Activated T-cell treated with anti-CD3 and anti-CD28 coated beads for 24 hours (primary cell): ENCODE data around the gene GMFB.

Experiments used
- DNase-seq: peaks from one replicate; pipeline ENCODE4 v3.0.0-alpha.2; 2020; ENCODE audit warnings: low read depth

GMFB gene

GRCh38 chr14:54490445-54491175 is 1.8 kb upstream of the GMFB start:
- no peak for DNase-seq

- DNase-seq = no peak
These were observed 1.1 kb upstream of the GMFB start for GRCh38 chr14:54489731-54490444.

GRCh38 chr14:54489318-54489683 is 521 bp upstream of the GMFB start:
- DNase-seq = no peak

- peak; percentile 17 for DNase-seq
These were observed 498 bp downstream of the GMFB start for GRCh38 chr14:54488318-54488645.

- DNase-seq = no peak
These were observed 1.0 kb downstream of the GMFB start for GRCh38 chr14:54487771-54488170.

- no peak for DNase-seq
These were observed 2.1 kb downstream of the GMFB start for GRCh38 chr14:54486685-54487084.

- DNase-seq = no peak
These were observed 4.9 kb downstream of the GMFB start for GRCh38 chr14:54483846-54484245.

- DNase-seq = no peak
These were observed 5.6 kb downstream of the GMFB start for GRCh38 chr14:54483073-54483745.

GRCh38 chr14:54481695-54482094 is 7.1 kb downstream of the GMFB start:
- no peak for DNase-seq

- DNase-seq = no peak
These were observed 7.8 kb downstream of the GMFB start for GRCh38 chr14:54480830-54481562.

- no peak for DNase-seq
These were observed 10.1 kb downstream of the GMFB start for GRCh38 chr14:54478636-54479215.

- DNase-seq = no peak
These were observed 12.9 kb downstream of the GMFB start for GRCh38 chr14:54475911-54476310.

GRCh38 chr14:54475187-54475899 is 13.4 kb downstream of the GMFB start:
- no peak for DNase-seq

- DNase-seq = no peak
These were observed 14.5 kb downstream of the GMFB start for GRCh38 chr14:54474232-54474793.

- DNase-seq = no peak
These were observed 16.5 kb downstream of the GMFB start for GRCh38 chr14:54472315-54472714.

- no peak for DNase-seq
These were observed 17.1 kb downstream of the GMFB start for GRCh38 chr14:54471641-54472040.

GRCh38 chr14:54470701-54471100 is 18.1 kb downstream of the GMFB start:
- DNase-seq = no peak

- no peak for DNase-seq
These were observed 21.5 kb downstream of the GMFB start for GRCh38 chr14:54467280-54467679.

- DNase-seq = no peak
These were observed 23.1 kb downstream of the GMFB start for GRCh38 chr14:54465654-54466053.

- no peak for DNase-seq
These were observed 26.7 kb downstream of the GMFB start for GRCh38 chr14:54462048-54462447.

GRCh38 chr14:54459106-54459505 is 29.7 kb downstream of the GMFB start:
- DNase-seq = no peak
